ENCODE data around the gene SLC30A2.

GRCh38 chr1:26022404-26022779 is 23.5 kb downstream of the SLC30A2 start:
- TF ChIP-seq ZNF766 (CRISPR knock-in tag; conservative IDR thresholded peaks at IDR 0.05) (no peak), USF2 (CRISPR knock-in tag; IDR thresholded peaks at IDR 0.05) (no peak), CTCF (IDR thresholded peaks at IDR 0.05 in 2 of 3, conservative IDR thresholded peaks at IDR 0.05 in 1 of 3; ENCODE audit: insufficient read depth in 2 of 3, low read depth in 1 of 3, low read length in 3 of 3) (no peak), TBP (optimal IDR thresholded peaks at IDR 0.05; ENCODE audit: low read depth, low read length) (no peak), PHF20 (IDR thresholded peaks at IDR 0.05; ENCODE audit: partially characterized antibody) (no peak)
